A673 (cell line): ENCODE measurements around the gene ADAMTSL3.

Source experiments
- CTCF ChIP-seq: fragments of 300-800, 200-600 bp; sonication (generic); conservative IDR thresholded peaks from 2 replicates; pipeline ENCODE4 v1.5.1; 2017; ENCODE audit warnings: low read depth, mild to moderate bottlenecking, antibody characterized with exemption, low read length, moderate library complexity, mixed read lengths
- EZH2 ChIP-seq: fragments of 200-600 bp; sonication (generic); IDR thresholded peaks from 2 replicates; pipeline ENCODE4 v1.6.1; 2017; ENCODE audit warnings: borderline replicate concordance, low read depth, mild to moderate bottlenecking, mixed read lengths, antibody characterized with exemption, low read length; ENCODE audit not compliant: poor library complexity, severe bottlenecking

GRCh38 chr15:83695246-83695645, 41.3 kb downstream of the ADAMTSL3 start:
- no peak for TF ChIP-seq EZH2
- no peak for TF ChIP-seq CTCF
